Measurements from ENCODE around the gene EPN2. TPM values are rescaled to one million over a fixed set of nuclear protein-coding genes. Genes with fewer than 3 reads are reported as not detected.
"Not testable (repeated sequence)": the region's sequence is repeated elsewhere in the genome, so short reads cannot be mapped to it uniquely, and the experiment has no call there.

Gene EPN2
- total and polyA plus RNA-seq, 4 donors: 46.6 to 114 (median 84.0) TPM

- peak in 1 of 6 donors; percentile 69 for DNase-seq (ENCODE audit: low read depth in 4 of 6, low spot score in 6 of 6)
- no peaks in the 10 kb centered on the region for H3K9me3 ChIP-seq (ENCODE audit: control insufficient read depth, insufficient read depth, low read length)
- no peak overlapping the region for H3K27ac ChIP-seq (ENCODE audit: low read depth, low read length)
- H3K4me3 ChIP-seq (ENCODE audit: low read depth, low read length): no peak overlapping the region
- peaks cover 52% of the 10 kb centered on the region for H3K36me3 ChIP-seq (ENCODE audit: control insufficient read depth, insufficient read depth, low read length)
- H3K4me1 ChIP-seq (ENCODE audit: control insufficient read depth, insufficient read depth, low read length): peaks cover 47% of the 10 kb centered on the region
- H3K27me3 ChIP-seq (ENCODE audit: control insufficient read depth, insufficient read depth, low read length): no peaks in the 10 kb centered on the region
- WGBS (ENCODE audit: insufficient coverage): 68% methylated on average over 19 of the region's 19 CpGs
Observed at GRCh38 chr17:19346351-19347255, 109.4 kb downstream of the EPN2 start.

- H3K27me3 ChIP-seq (ENCODE audit: control insufficient read depth, insufficient read depth, low read length): no peaks in the 10 kb centered on the region
- DNase-seq (ENCODE audit: low read depth in 4 of 6, low spot score in 6 of 6): no peak
- WGBS (ENCODE audit: insufficient coverage): 90% methylated on average over 13 of the region's 13 CpGs
- H3K4me3 ChIP-seq (ENCODE audit: low read depth, low read length): no peak overlapping the region
- H3K27ac ChIP-seq (ENCODE audit: low read depth, low read length): no peak overlapping the region
- H3K4me1 ChIP-seq (ENCODE audit: control insufficient read depth, insufficient read depth, low read length): peaks cover 38% of the 10 kb centered on the region
- peaks cover 51% of the 10 kb centered on the region for H3K36me3 ChIP-seq (ENCODE audit: control insufficient read depth, insufficient read depth, low read length)
- H3K9me3 ChIP-seq (ENCODE audit: control insufficient read depth, insufficient read depth, low read length): no peaks in the 10 kb centered on the region
Observed at GRCh38 chr17:19347323-19348080, 110.3 kb downstream of the EPN2 start.

GRCh38 chr17:19348081-19348650, 111.0 kb downstream of the EPN2 start:
- Histone ChIP-seq H3K27ac (ENCODE audit: low read depth, low read length) (no peak overlapping the region), H3K27me3 (ENCODE audit: control insufficient read depth, insufficient read depth, low read length) (no peaks in the 10 kb centered on the region), H3K4me3 (ENCODE audit: low read depth, low read length) (no peak overlapping the region), H3K4me1 (ENCODE audit: control insufficient read depth, insufficient read depth, low read length) (peaks cover 32% of the 10 kb centered on the region), H3K36me3 (ENCODE audit: control insufficient read depth, insufficient read depth, low read length) (peaks cover 50% of the 10 kb centered on the region), H3K9me3 (ENCODE audit: control insufficient read depth, insufficient read depth, low read length) (no peaks in the 10 kb centered on the region)
- no CpG with 5 or more reads among the region's 9 CpGs for WGBS (ENCODE audit: insufficient coverage)
- DNase-seq (ENCODE audit: low read depth in 4 of 6, low spot score in 6 of 6): no peak

- no peak overlapping the region for H3K27ac ChIP-seq (ENCODE audit: low read depth, low read length)
- H3K27me3 ChIP-seq (ENCODE audit: control insufficient read depth, insufficient read depth, low read length): no peaks in the 10 kb centered on the region
- DNase-seq (ENCODE audit: low read depth in 4 of 6, low spot score in 6 of 6): no peak
- H3K9me3 ChIP-seq (ENCODE audit: control insufficient read depth, insufficient read depth, low read length): no peaks in the 10 kb centered on the region
- WGBS (ENCODE audit: insufficient coverage): 98% methylated on average over 7 of the region's 9 CpGs
- H3K36me3 ChIP-seq (ENCODE audit: control insufficient read depth, insufficient read depth, low read length): peaks cover 43% of the 10 kb centered on the region
- peaks cover 26% of the 10 kb centered on the region for H3K4me1 ChIP-seq (ENCODE audit: control insufficient read depth, insufficient read depth, low read length)
- H3K4me3 ChIP-seq (ENCODE audit: low read depth, low read length): no peak overlapping the region
Observed at GRCh38 chr17:19348806-19349205, 111.6 kb downstream of the EPN2 start.

GRCh38 chr17:19353401-19353800, 116.2 kb downstream of the EPN2 start:
- not testable (repeated sequence) for H3K4me1 ChIP-seq (ENCODE audit: control insufficient read depth, insufficient read depth, low read length); H3K27me3 ChIP-seq (ENCODE audit: control insufficient read depth, insufficient read depth, low read length); H3K4me3 ChIP-seq (ENCODE audit: low read depth, low read length); DNase-seq (ENCODE audit: low read depth in 4 of 6, low spot score in 6 of 6); H3K9me3 ChIP-seq (ENCODE audit: control insufficient read depth, insufficient read depth, low read length); H3K27ac ChIP-seq (ENCODE audit: low read depth, low read length)
- H3K36me3 ChIP-seq (ENCODE audit: control insufficient read depth, insufficient read depth, low read length): peaks cover 24% of the 10 kb centered on the region
- 95% methylated on average over 7 of the region's 11 CpGs for WGBS (ENCODE audit: insufficient coverage)

- Histone ChIP-seq H3K9me3 (ENCODE audit: control insufficient read depth, insufficient read depth, low read length) (no peaks in the 10 kb centered on the region), H3K36me3 (ENCODE audit: control insufficient read depth, insufficient read depth, low read length) (peaks cover 33% of the 10 kb centered on the region), H3K27me3 (ENCODE audit: control insufficient read depth, insufficient read depth, low read length) (no peaks in the 10 kb centered on the region), H3K4me3 (ENCODE audit: low read depth, low read length) (no peak overlapping the region), H3K27ac (ENCODE audit: low read depth, low read length) (no peak overlapping the region), H3K4me1 (ENCODE audit: control insufficient read depth, insufficient read depth, low read length) (no peaks in the 10 kb centered on the region)
- 78% methylated on average over 4 of the region's 6 CpGs for WGBS (ENCODE audit: insufficient coverage)
- DNase-seq (ENCODE audit: low read depth in 4 of 6, low spot score in 6 of 6): no peak
Observed at GRCh38 chr17:19354748-19355147, 117.6 kb downstream of the EPN2 start.

GRCh38 chr17:19357351-19357750, 120.2 kb downstream of the EPN2 start:
- H3K27me3 ChIP-seq (ENCODE audit: control insufficient read depth, insufficient read depth, low read length): no peaks in the 10 kb centered on the region
- no peak overlapping the region for H3K27ac ChIP-seq (ENCODE audit: low read depth, low read length)

GRCh38 chr17:19357761-19358160, 120.6 kb downstream of the EPN2 start:
- H3K36me3 ChIP-seq (ENCODE audit: control insufficient read depth, insufficient read depth, low read length): peaks cover 34% of the 10 kb centered on the region
- no peak overlapping the region for H3K27ac ChIP-seq (ENCODE audit: low read depth, low read length)
- no peak for DNase-seq (ENCODE audit: low read depth in 4 of 6, low spot score in 6 of 6)
- H3K4me1 ChIP-seq (ENCODE audit: control insufficient read depth, insufficient read depth, low read length): peaks cover 11% of the 10 kb centered on the region
- no peak overlapping the region for H3K4me3 ChIP-seq (ENCODE audit: low read depth, low read length)
- WGBS (ENCODE audit: insufficient coverage): 78% methylated on average over 4 of the region's 7 CpGs
- no peaks in the 10 kb centered on the region for H3K27me3 ChIP-seq (ENCODE audit: control insufficient read depth, insufficient read depth, low read length)
- no peaks in the 10 kb centered on the region for H3K9me3 ChIP-seq (ENCODE audit: control insufficient read depth, insufficient read depth, low read length)

More at GRCh38 chr17:19357351-19357750, 120.2 kb downstream of the EPN2 start:
- Histone ChIP-seq H3K4me3 (ENCODE audit: low read depth, low read length) (no peak overlapping the region), H3K4me1 (ENCODE audit: control insufficient read depth, insufficient read depth, low read length) (peaks cover 11% of the 10 kb centered on the region), H3K9me3 (ENCODE audit: control insufficient read depth, insufficient read depth, low read length) (no peaks in the 10 kb centered on the region), H3K36me3 (ENCODE audit: control insufficient read depth, insufficient read depth, low read length) (peaks cover 34% of the 10 kb centered on the region)
- 92% methylated on average over 7 of the region's 7 CpGs for WGBS (ENCODE audit: insufficient coverage)
- no peak for DNase-seq (ENCODE audit: low read depth in 4 of 6, low spot score in 6 of 6)

- no peak for DNase-seq (ENCODE audit: low read depth in 4 of 6, low spot score in 6 of 6)
- no peaks in the 10 kb centered on the region for H3K27me3 ChIP-seq (ENCODE audit: control insufficient read depth, insufficient read depth, low read length)
- H3K4me3 ChIP-seq (ENCODE audit: low read depth, low read length): no peak overlapping the region
- 87% methylated on average over 7 of the region's 7 CpGs for WGBS (ENCODE audit: insufficient coverage)
- no peak overlapping the region for H3K27ac ChIP-seq (ENCODE audit: low read depth, low read length)
- peaks cover 22% of the 10 kb centered on the region for H3K4me1 ChIP-seq (ENCODE audit: control insufficient read depth, insufficient read depth, low read length)
- peaks cover 30% of the 10 kb centered on the region for H3K36me3 ChIP-seq (ENCODE audit: control insufficient read depth, insufficient read depth, low read length)
- no peaks in the 10 kb centered on the region for H3K9me3 ChIP-seq (ENCODE audit: control insufficient read depth, insufficient read depth, low read length)
Observed at GRCh38 chr17:19359151-19359550, 122.0 kb downstream of the EPN2 start.

All from spinal cord (tissue), 10 donors.